MM.1S (cell line): ENCODE results near the gene FBH1.

ENCODE experiments used
- DNase-seq: peaks from one replicate; pipeline ENCODE4 v3.0.0-alpha.2; 2015
- H2AFZ ChIP-seq: fragments of 300-600 bp; sonication (generic); 2 replicates; pipeline ENCODE4 v1.6.0; 2016; ENCODE audit warnings: antibody characterized with exemption, low read length
- H3F3A ChIP-seq: fragments of 300-600 bp; sonication (generic); 2 replicates; pipeline ENCODE4 v1.6.1; 2016; ENCODE audit warnings: mild to moderate bottlenecking, antibody characterized with exemption, low read length, moderate library complexity, mixed read lengths; ENCODE audit not compliant: insufficient read depth
- H3K27ac ChIP-seq: fragments of 300-600 bp; sonication (generic); 2 replicates; pipeline ENCODE4 v1.5.1; 2016; ENCODE audit warnings: mild to moderate bottlenecking, low read length
- H3K27me3 ChIP-seq: fragments of 300-600 bp; sonication (generic); replicated peaks from 2 replicates; pipeline ENCODE4 v1.6.0; 2016; ENCODE audit warnings: low read length; ENCODE audit not compliant: insufficient read depth
- H3K36me3 ChIP-seq: fragments of 300-600 bp; sonication (generic); replicated peaks from 2 replicates; pipeline ENCODE4 v1.6.1; 2016; ENCODE audit warnings: mild to moderate bottlenecking, low read length, mixed read lengths; ENCODE audit not compliant: insufficient read depth
- H3K4me1 ChIP-seq: fragments of 300-600 bp; sonication (generic); 2 replicates; pipeline ENCODE4 v1.6.1; 2016; ENCODE audit warnings: low read length, mixed read lengths
- H3K4me2 ChIP-seq: fragments of 300-600 bp; sonication (generic); 2 replicates; pipeline ENCODE4 v1.6.0; 2016; ENCODE audit warnings: low read depth, low read length
- H3K4me3 ChIP-seq: fragments of 300-600 bp; sonication (generic); 2 replicates; pipeline ENCODE4 v1.5.1; 2016; ENCODE audit warnings: low read length, mixed read lengths
- H3K79me2 ChIP-seq: fragments of 300-600 bp; sonication (generic); 2 replicates; pipeline ENCODE4 v1.6.1; 2016; ENCODE audit warnings: mixed run types, low read length, mixed read lengths
- H3K9ac ChIP-seq: fragments of 300-600 bp; sonication (generic); 2 replicates; pipeline ENCODE4 v1.6.1; 2016; ENCODE audit warnings: low read length, mixed read lengths
- H3K9me2 ChIP-seq: fragments of 300-600 bp; sonication (generic); replicated peaks from 2 replicates; pipeline ENCODE4 v1.6.1; 2016; ENCODE audit warnings: mild to moderate bottlenecking, low read length, mixed read lengths; ENCODE audit not compliant: insufficient read depth
- H3K9me3 ChIP-seq: fragments of 300-600 bp; sonication (generic); replicated peaks from 2 replicates; pipeline ENCODE4 v1.6.1; 2016; ENCODE audit warnings: mild to moderate bottlenecking, low read length, mixed read lengths; ENCODE audit not compliant: insufficient read depth
- H4K20me1 ChIP-seq: fragments of 300-600 bp; sonication (generic); 2 replicates; pipeline ENCODE4 v1.6.1; 2016; ENCODE audit warnings: mild to moderate bottlenecking, low read length, moderate library complexity, mixed read lengths; ENCODE audit not compliant: insufficient read depth
- EZH2 ChIP-seq: fragments of 300-600 bp; sonication (generic); optimal IDR thresholded peaks from 2 replicates; pipeline ENCODE3; 2017; ENCODE audit warnings: low read depth, mild to moderate bottlenecking, antibody characterized with exemption, low read length, mixed read lengths
- EZH2phosphoT487 ChIP-seq: fragments of 300-600 bp; sonication (generic); IDR thresholded peaks from 2 replicates; pipeline ENCODE4 v1.6.1; 2018; ENCODE audit warnings: antibody characterized with exemption, low read length
- TF ChIP-seq, protein P1 (sequence below): fragments of 300-600 bp; sonication (generic); IDR thresholded peaks from 2 replicates; pipeline ENCODE4 v1.5.1; 2016; ENCODE audit warnings: antibody characterized with exemption, low read length, mixed read lengths

The FBH1 gene

GRCh38 chr10:5946786-5947185 lies 56.7 kb downstream of the FBH1 start:
- no peak for TF ChIP-seq EZH2phosphoT487
- TF ChIP-seq EZH2, result no peak
- TF ChIP-seq, protein P1, sequence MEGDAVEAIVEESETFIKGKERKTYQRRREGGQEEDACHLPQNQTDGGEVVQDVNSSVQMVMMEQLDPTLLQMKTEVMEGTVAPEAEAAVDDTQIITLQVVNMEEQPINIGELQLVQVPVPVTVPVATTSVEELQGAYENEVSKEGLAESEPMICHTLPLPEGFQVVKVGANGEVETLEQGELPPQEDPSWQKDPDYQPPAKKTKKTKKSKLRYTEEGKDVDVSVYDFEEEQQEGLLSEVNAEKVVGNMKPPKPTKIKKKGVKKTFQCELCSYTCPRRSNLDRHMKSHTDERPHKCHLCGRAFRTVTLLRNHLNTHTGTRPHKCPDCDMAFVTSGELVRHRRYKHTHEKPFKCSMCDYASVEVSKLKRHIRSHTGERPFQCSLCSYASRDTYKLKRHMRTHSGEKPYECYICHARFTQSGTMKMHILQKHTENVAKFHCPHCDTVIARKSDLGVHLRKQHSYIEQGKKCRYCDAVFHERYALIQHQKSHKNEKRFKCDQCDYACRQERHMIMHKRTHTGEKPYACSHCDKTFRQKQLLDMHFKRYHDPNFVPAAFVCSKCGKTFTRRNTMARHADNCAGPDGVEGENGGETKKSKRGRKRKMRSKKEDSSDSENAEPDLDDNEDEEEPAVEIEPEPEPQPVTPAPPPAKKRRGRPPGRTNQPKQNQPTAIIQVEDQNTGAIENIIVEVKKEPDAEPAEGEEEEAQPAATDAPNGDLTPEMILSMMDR, result no peak
- Histone ChIP-seq H3K9ac (no peak overlapping the region), H3K4me1 (no peaks in the 10 kb centered on the region), H3K4me2 (no peak overlapping the region), H3F3A (no peaks in the 10 kb centered on the region), H3K4me3 (no peak overlapping the region), H3K27me3 (no peaks in the 10 kb centered on the region), H3K79me2 (no peaks in the 10 kb centered on the region), H3K36me3 (no peaks in the 10 kb centered on the region), H2AFZ (no peak overlapping the region), H3K9me3 (no peaks in the 10 kb centered on the region), H4K20me1 (no peaks in the 10 kb centered on the region), H3K9me2 (no peaks in the 10 kb centered on the region), H3K27ac (no peak overlapping the region)
- no peak for DNase-seq

- TF ChIP-seq EZH2phosphoT487 (no peak), EZH2 (no peak)
- TF ChIP-seq, protein P1, result no peak
- Histone ChIP-seq H3K9me3 (no peaks in the 10 kb centered on the region), H3K4me3 (no peak overlapping the region), H3K27ac (no peak overlapping the region), H4K20me1 (no peaks in the 10 kb centered on the region), H3K9ac (no peak overlapping the region), H3K9me2 (no peaks in the 10 kb centered on the region), H3F3A (no peaks in the 10 kb centered on the region), H3K36me3 (no peaks in the 10 kb centered on the region), H3K4me2 (no peak overlapping the region), H3K27me3 (no peaks in the 10 kb centered on the region), H2AFZ (no peak overlapping the region), H3K4me1 (no peaks in the 10 kb centered on the region), H3K79me2 (no peaks in the 10 kb centered on the region)
- no peak for DNase-seq
These were observed 57.6 kb downstream of the FBH1 start for GRCh38 chr10:5947471-5948207.

DNA sequence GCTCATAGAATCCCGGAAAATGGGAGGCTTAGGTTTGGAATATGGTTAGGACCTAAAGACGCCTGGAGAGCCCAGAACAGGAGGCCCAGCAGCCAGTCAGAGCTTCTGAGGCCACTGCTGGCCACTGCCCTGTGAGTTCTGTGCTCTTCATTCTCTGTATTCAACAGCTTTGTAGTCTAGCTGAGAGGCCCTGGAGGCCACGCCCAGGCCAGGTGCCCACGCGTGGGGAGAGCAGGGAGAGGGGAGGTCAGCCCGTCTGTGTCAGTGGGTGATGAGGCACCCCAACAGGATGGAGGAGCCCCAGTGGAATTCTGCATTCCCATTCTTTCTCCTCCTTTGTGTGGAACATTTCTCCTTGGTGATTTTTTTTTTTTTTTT lies 58.2 kb downstream of the FBH1 start:
- H3K36me3 ChIP-seq, result no peaks in the 10 kb centered on the region
- H3K4me2 ChIP-seq, result no peak overlapping the region
- no peaks in the 10 kb centered on the region for H4K20me1 ChIP-seq
- no peaks in the 10 kb centered on the region for H3K27me3 ChIP-seq
- DNase-seq, result no peak
- H3K9me3 ChIP-seq, result no peaks in the 10 kb centered on the region
- H3F3A ChIP-seq, result no peaks in the 10 kb centered on the region
- no peak overlapping the region for H2AFZ ChIP-seq
- H3K9ac ChIP-seq, result no peak overlapping the region
- no peak overlapping the region for H3K27ac ChIP-seq
- H3K79me2 ChIP-seq, result no peaks in the 10 kb centered on the region
- H3K9me2 ChIP-seq, result no peaks in the 10 kb centered on the region
- H3K4me3 ChIP-seq, result no peak overlapping the region
- TF ChIP-seq, protein P1, result no peak
- no peak for TF ChIP-seq EZH2
- no peak for TF ChIP-seq EZH2phosphoT487
- no peaks in the 10 kb centered on the region for H3K4me1 ChIP-seq
